Measurements from ENCODE around the gene USH1C.

GRCh38 chr11:17554487-17554886, 10.3 kb upstream of the USH1C start:
- TF ChIP-seq CTCF (IDR thresholded peaks at IDR 0.05) (no peak), EZH2 (IDR thresholded peaks at IDR 0.05) (no peak), EZH2phosphoT487 (IDR thresholded peaks at IDR 0.05) (no peak)

Measured in neural progenitor cell (in vitro differentiated cells).